SH-SY5Y (cell line): ENCODE results near the gene PLEKHG4B.

Experiments
- GATA2 ChIP-seq: IDR thresholded peaks from 2 replicates; pipeline ENCODE4 v1.6.1; 2011; ENCODE audit warnings: mild to moderate bottlenecking, low read depth, low read length
- GATA3 ChIP-seq: IDR thresholded peaks from 2 replicates; pipeline ENCODE4 v1.6.1; 2011; ENCODE audit warnings: low read depth, mild to moderate bottlenecking, low read length, moderate library complexity

- TF ChIP-seq GATA2 (no peak), GATA3 (no peak)
These were observed 102.1 kb downstream of the PLEKHG4B start for GRCh38 chr5:194102-194501.
